ENCODE measurements around the gene RXRA.

The RXRA gene

DNA sequence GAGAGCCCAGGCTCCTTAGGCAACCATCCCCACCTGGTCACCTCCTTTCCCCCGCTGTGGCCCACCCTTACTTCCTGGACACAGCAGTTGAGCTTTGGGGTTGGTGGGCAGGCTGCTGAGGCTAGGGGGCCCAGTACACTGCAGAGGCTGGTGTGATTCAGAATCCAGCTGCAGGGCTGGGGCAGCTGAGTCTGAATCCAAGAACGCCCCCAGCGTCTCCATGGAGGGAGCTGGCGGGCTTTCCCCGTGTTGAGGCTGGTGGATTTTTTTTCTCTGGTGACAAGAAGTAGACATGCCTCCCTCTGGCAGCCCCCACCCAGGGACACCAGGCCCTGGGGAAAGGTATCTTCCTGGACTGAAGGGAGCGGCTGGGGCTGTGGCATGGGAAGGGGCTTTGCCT is 104.8 kb downstream of the RXRA start:
- Histone ChIP-seq H4K91ac (ENCODE audit: low read depth, low read length) (no peak overlapping the region), H3K79me2 (ENCODE audit: control insufficient read depth, insufficient read depth, low read length, poor library complexity) (no peaks in the 10 kb centered on the region), H3K36me3 (ENCODE audit: control insufficient read depth in 1 of 2, insufficient read depth in 2 of 2, low read length in 2 of 2) (peaks cover 37 to 51% of the 10 kb centered on the region in 2 experiments), H3K23ac (ENCODE audit: low read length) (no peak overlapping the region), H3K4me2 (ENCODE audit: low read length) (no peak overlapping the region), H3K79me1 (ENCODE audit: low read length) (no peaks in the 10 kb centered on the region), H2AK5ac (ENCODE audit: low read length) (no peak overlapping the region), H3K18ac (ENCODE audit: low read length) (no peak overlapping the region), H3K4me1 (ENCODE audit: control insufficient read depth in 1 of 2, insufficient read depth in 2 of 2, low read length in 2 of 2) (no peaks in the 10 kb centered on the region), H2BK120ac (ENCODE audit: insufficient read depth, low read length, poor library complexity) (no peak overlapping the region), H3K27ac (ENCODE audit: low read depth, low read length) (no peak overlapping the region), H3K14ac (ENCODE audit: low read length) (no peak overlapping the region), H2BK5ac (ENCODE audit: low read depth, low read length, poor library complexity) (no peak overlapping the region), H2BK12ac (ENCODE audit: low read length) (no peak overlapping the region), H4K12ac (ENCODE audit: low read depth, low read length) (no peak overlapping the region), H3K9me3 (ENCODE audit: insufficient read depth, low read depth, low read length) (no peaks in the 10 kb centered on the region), H3K9ac (ENCODE audit: low read length) (no peak overlapping the region), H3K4ac (ENCODE audit: low read depth, low read length) (no peak overlapping the region), H3K4me3 (ENCODE audit: low read depth, low read length) (no peak overlapping the region), H3K27me3 (ENCODE audit: insufficient read depth, low read length) (no peaks in the 10 kb centered on the region), H4K8ac (ENCODE audit: low read depth, low read length) (no peak overlapping the region), H2AFZ (ENCODE audit: insufficient read depth, low read length, poor library complexity) (no peak overlapping the region)
- no peak for DNase-seq
- WGBS (ENCODE audit: extremely low coverage, insufficient coverage, insufficient read length): no CpG with 5 or more reads among the region's 6 CpGs

- Histone ChIP-seq H3K4me3 (ENCODE audit: low read depth, low read length) (no peak overlapping the region), H4K8ac (ENCODE audit: low read depth, low read length) (no peak overlapping the region), H3K23ac (ENCODE audit: low read length) (no peak overlapping the region), H3K27ac (ENCODE audit: low read depth, low read length) (no peak overlapping the region), H3K79me1 (ENCODE audit: low read length) (no peaks in the 10 kb centered on the region), H3K36me3 (ENCODE audit: control insufficient read depth in 1 of 2, insufficient read depth in 2 of 2, low read length in 2 of 2) (peaks cover 42 to 55% of the 10 kb centered on the region in 2 experiments), H3K14ac (ENCODE audit: low read length) (no peak overlapping the region), H2AFZ (ENCODE audit: insufficient read depth, low read length, poor library complexity) (no peak overlapping the region), H4K12ac (ENCODE audit: low read depth, low read length) (no peak overlapping the region), H3K4me2 (ENCODE audit: low read length) (no peak overlapping the region), H3K4ac (ENCODE audit: low read depth, low read length) (no peak overlapping the region), H3K27me3 (ENCODE audit: insufficient read depth, low read length) (no peaks in the 10 kb centered on the region), H3K4me1 (ENCODE audit: control insufficient read depth in 1 of 2, insufficient read depth in 2 of 2, low read length in 2 of 2) (no peaks in the 10 kb centered on the region), H3K79me2 (ENCODE audit: control insufficient read depth, insufficient read depth, low read length, poor library complexity) (no peaks in the 10 kb centered on the region), H2BK120ac (ENCODE audit: insufficient read depth, low read length, poor library complexity) (no peak overlapping the region), H3K9me3 (ENCODE audit: insufficient read depth, low read depth, low read length) (no peaks in the 10 kb centered on the region), H4K91ac (ENCODE audit: low read depth, low read length) (no peak overlapping the region), H2BK5ac (ENCODE audit: low read depth, low read length, poor library complexity) (no peak overlapping the region), H2AK5ac (ENCODE audit: low read length) (no peak overlapping the region), H3K18ac (ENCODE audit: low read length) (no peak overlapping the region), H2BK12ac (ENCODE audit: low read length) (no peak overlapping the region), H3K9ac (ENCODE audit: low read length) (no peak overlapping the region)
- no peak for DNase-seq
- no CpG with 5 or more reads among the region's 16 CpGs for WGBS (ENCODE audit: extremely low coverage, insufficient coverage, insufficient read length)
Observed at GRCh38 chr9:134431626-134432025, 105.4 kb downstream of the RXRA start.

DNA sequence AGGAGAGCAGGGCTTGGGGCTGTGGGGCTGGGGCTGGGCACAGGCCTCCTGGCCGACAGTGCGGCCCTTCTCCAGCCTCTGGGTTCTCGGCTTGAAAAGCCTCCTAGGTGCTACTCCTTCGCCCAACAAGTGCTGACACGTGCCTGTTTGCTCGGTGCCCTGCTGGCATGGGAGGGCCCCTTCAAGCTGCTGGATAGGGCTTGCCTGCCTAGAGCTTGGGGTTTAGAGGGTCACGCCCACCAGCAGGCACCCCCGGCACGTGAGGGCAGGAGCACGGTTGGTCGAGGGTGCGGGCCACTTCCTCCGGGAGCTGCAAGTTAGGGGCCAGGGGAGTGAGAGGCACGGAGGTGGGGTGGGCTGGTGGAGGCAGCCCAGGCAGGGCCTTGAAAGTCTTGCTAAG is 106.2 kb downstream of the RXRA start:
- Histone ChIP-seq H2BK12ac (ENCODE audit: low read length) (no peak overlapping the region), H4K12ac (ENCODE audit: low read depth, low read length) (no peak overlapping the region), H2AFZ (ENCODE audit: insufficient read depth, low read length, poor library complexity) (no peak overlapping the region), H3K79me1 (ENCODE audit: low read length) (no peaks in the 10 kb centered on the region), H3K4me3 (ENCODE audit: low read depth, low read length) (no peak overlapping the region), H3K23ac (ENCODE audit: low read length) (no peak overlapping the region), H4K91ac (ENCODE audit: low read depth, low read length) (no peak overlapping the region), H3K27ac (ENCODE audit: low read depth, low read length) (no peak overlapping the region), H3K14ac (ENCODE audit: low read length) (no peak overlapping the region), H3K9me3 (ENCODE audit: insufficient read depth, low read depth, low read length) (no peaks in the 10 kb centered on the region), H4K8ac (ENCODE audit: low read depth, low read length) (no peak overlapping the region), H3K27me3 (ENCODE audit: insufficient read depth, low read length) (no peaks in the 10 kb centered on the region), H2AK5ac (ENCODE audit: low read length) (no peak overlapping the region), H3K4me1 (ENCODE audit: control insufficient read depth in 1 of 2, insufficient read depth in 2 of 2, low read length in 2 of 2) (no peaks in the 10 kb centered on the region), H2BK5ac (ENCODE audit: low read depth, low read length, poor library complexity) (no peak overlapping the region), H3K4ac (ENCODE audit: low read depth, low read length) (no peak overlapping the region), H3K79me2 (ENCODE audit: control insufficient read depth, insufficient read depth, low read length, poor library complexity) (no peaks in the 10 kb centered on the region), H3K18ac (ENCODE audit: low read length) (no peak overlapping the region), H2BK120ac (ENCODE audit: insufficient read depth, low read length, poor library complexity) (no peak overlapping the region), H3K9ac (ENCODE audit: low read length) (no peak overlapping the region), H3K4me2 (ENCODE audit: low read length) (no peak overlapping the region), H3K36me3 (ENCODE audit: control insufficient read depth in 1 of 2, insufficient read depth in 2 of 2, low read length in 2 of 2) (peaks cover 47 to 57% of the 10 kb centered on the region in 2 experiments)
- no peak for DNase-seq
- WGBS (ENCODE audit: extremely low coverage, insufficient coverage, insufficient read length): no CpG with 5 or more reads among the region's 14 CpGs

- Histone ChIP-seq H3K79me1 (ENCODE audit: low read length) (no peaks in the 10 kb centered on the region), H3K36me3 (ENCODE audit: control insufficient read depth in 1 of 2, insufficient read depth in 2 of 2, low read length in 2 of 2) (peaks cover 47 to 57% of the 10 kb centered on the region in 2 experiments), H3K9ac (ENCODE audit: low read length) (no peak overlapping the region), H3K4me3 (ENCODE audit: low read depth, low read length) (no peak overlapping the region), H2BK12ac (ENCODE audit: low read length) (no peak overlapping the region), H3K4me2 (ENCODE audit: low read length) (no peak overlapping the region), H2AFZ (ENCODE audit: insufficient read depth, low read length, poor library complexity) (no peak overlapping the region), H3K14ac (ENCODE audit: low read length) (no peak overlapping the region), H2AK5ac (ENCODE audit: low read length) (no peak overlapping the region), H3K4ac (ENCODE audit: low read depth, low read length) (no peak overlapping the region), H3K18ac (ENCODE audit: low read length) (no peak overlapping the region), H3K4me1 (ENCODE audit: control insufficient read depth in 1 of 2, insufficient read depth in 2 of 2, low read length in 2 of 2) (no peaks in the 10 kb centered on the region), H3K9me3 (ENCODE audit: insufficient read depth, low read depth, low read length) (no peaks in the 10 kb centered on the region), H4K12ac (ENCODE audit: low read depth, low read length) (no peak overlapping the region), H4K91ac (ENCODE audit: low read depth, low read length) (no peak overlapping the region), H3K27me3 (ENCODE audit: insufficient read depth, low read length) (no peaks in the 10 kb centered on the region), H4K8ac (ENCODE audit: low read depth, low read length) (no peak overlapping the region), H3K23ac (ENCODE audit: low read length) (no peak overlapping the region), H2BK5ac (ENCODE audit: low read depth, low read length, poor library complexity) (no peak overlapping the region), H2BK120ac (ENCODE audit: insufficient read depth, low read length, poor library complexity) (no peak overlapping the region), H3K79me2 (ENCODE audit: control insufficient read depth, insufficient read depth, low read length, poor library complexity) (no peaks in the 10 kb centered on the region), H3K27ac (ENCODE audit: low read depth, low read length) (no peak overlapping the region)
- WGBS (ENCODE audit: extremely low coverage, insufficient coverage, insufficient read length): no CpG with 5 or more reads among the region's 14 CpGs
- DNase-seq: no peak
Observed at GRCh38 chr9:134433101-134433500, 106.8 kb downstream of the RXRA start.

Measured in trophoblast cell (in vitro differentiated cells and primary cell).